Pancreas (tissue), 10 donors: ENCODE results near the gene SUV39H1. TPM values are rescaled to one million over a fixed set of nuclear protein-coding genes. Genes with fewer than 3 reads are reported as not detected.
"Not testable (repeated sequence)": the region's sequence is repeated elsewhere in the genome, so short reads cannot be mapped to it uniquely, and the experiment has no call there.

ENCODE experiments used
- ATAC-seq, 4 donors: fragments of 200-7000 bp; cut with Tn5 transposase; one replicate each; pipeline versions ENCODE4 v1.8.0 to v1.9.1; 2020; ENCODE audit warnings: mild to moderate bottlenecking in 4 of 4, moderate library complexity in 4 of 4
- DNase-seq, 6 donors: peaks; one replicate each; pipeline ENCODE4 v3.0.0-alpha.2; 2020
- FAIRE-seq: peaks from 2 replicates; lab custom pipeline; 2012; peaks lifted over from hg19 to GRCh38; lab: Jason Lieb, UNC
- H3K27ac ChIP-seq, 4 donors: fragments of 200-600 bp; sonication (generic); 1 replicate in 3 of 4; 2 replicates in 1 of 4; pipeline versions ENCODE4 v1.5.0 to v1.8.0; 2020
- H3K27me3 ChIP-seq, 4 donors: fragments of 200-600 bp; one replicate each; pipeline ENCODE4 v1.8.0; 2021
- H3K36me3 ChIP-seq, 3 donors: fragments of 200-600 bp; sonication (generic) in 1 of 3; one replicate each; pipeline versions ENCODE4 v1.5.0 to v1.8.0; 2020 to 2021
- H3K4me1 ChIP-seq, 3 donors: fragments of 200-600 bp; one replicate each; pipeline ENCODE4 v1.8.0; 2021
- H3K4me3 ChIP-seq, 4 donors: fragments of 200-600 bp; sonication (generic) in 2 of 4; one replicate each; pipeline versions ENCODE4 v1.5.0 to v1.8.0; 2020 to 2021
- H3K9me3 ChIP-seq, 4 donors: fragments of 200-600 bp; one replicate each; pipeline ENCODE4 v1.8.0; 2021
- WGBS, 2 donors: extraction: QIAGEN DNeasy Blood & Tissue Kit; methylation state at CpG; one replicate each; pipeline ENCODE4 v1.1.7; 2013; 5-methylcytosine and 5-hydroxymethylcytosine counted together
- intact Hi-C, 3 donors: fragments of 100-400 bp; cut with DNase I; formaldehyde crosslinking; loops; one replicate each; pipeline versions ENCODE4 v1.11.1 to v1.14.2; 2022
- polyA plus RNA-seq, 2 donors: library from polyadenylated mRNA; stranded (reverse); fragments of 200-250 nt; gene quantifications; one replicate each; pipeline ENCODE4 v1.2.3, GENCODE V29; 2013
- total RNA-seq, 6 donors: library from RNA; stranded (reverse); fragmentation: NEBNext Ultra II Directional in 4 of 6; extraction: Animal tissue kit (Norgen Biotek cat#: 25700) in 4 of 6; gene quantifications; one replicate each; pipeline versions ENCODE4 v1.2.1 to v1.2.4, GENCODE V29; 2021 to 2023
- TF ChIP-seq, protein P1 (sequence below), 4 donors: fragments of 200-600 bp; sonication (generic) in 3 of 4; IDR thresholded peaks; one replicate each; pipeline versions ENCODE4 v1.5.0 to v1.8.0; 2021; ENCODE audit warnings: antibody characterized with exemption in 4 of 4
- donor health status: healthy with polysubstance abuse.
- donor health status: DM: no; HTN: no; CAD: no; lungs with moderate emphysema.
- donor health status: DM: no; HTN: no; CAD: no.
- donor health status: control.
- donor health status: control.
- donor health status: Bipolar disorder and iron deficiency.
- donor health status: DM: yes; HTN: yes; CAD: no.
- donor health status: DM: no; HTN: no; CAD: no.
- donor health status: DM: no; HTN: no; CAD: no.
- donor health status: DM: yes; HTN: yes; CAD: no.

The SUV39H1 gene, protein sequence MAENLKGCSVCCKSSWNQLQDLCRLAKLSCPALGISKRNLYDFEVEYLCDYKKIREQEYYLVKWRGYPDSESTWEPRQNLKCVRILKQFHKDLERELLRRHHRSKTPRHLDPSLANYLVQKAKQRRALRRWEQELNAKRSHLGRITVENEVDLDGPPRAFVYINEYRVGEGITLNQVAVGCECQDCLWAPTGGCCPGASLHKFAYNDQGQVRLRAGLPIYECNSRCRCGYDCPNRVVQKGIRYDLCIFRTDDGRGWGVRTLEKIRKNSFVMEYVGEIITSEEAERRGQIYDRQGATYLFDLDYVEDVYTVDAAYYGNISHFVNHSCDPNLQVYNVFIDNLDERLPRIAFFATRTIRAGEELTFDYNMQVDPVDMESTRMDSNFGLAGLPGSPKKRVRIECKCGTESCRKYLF
- 1 to 10 TPM in 5 of 6 donors, under 1 TPM in 1; 0.88 to 2.6 (median 1.7) TPM for total RNA-seq
- polyA plus RNA-seq: 1 to 10 TPM; 1.9 to 2.8 TPM

DNA sequence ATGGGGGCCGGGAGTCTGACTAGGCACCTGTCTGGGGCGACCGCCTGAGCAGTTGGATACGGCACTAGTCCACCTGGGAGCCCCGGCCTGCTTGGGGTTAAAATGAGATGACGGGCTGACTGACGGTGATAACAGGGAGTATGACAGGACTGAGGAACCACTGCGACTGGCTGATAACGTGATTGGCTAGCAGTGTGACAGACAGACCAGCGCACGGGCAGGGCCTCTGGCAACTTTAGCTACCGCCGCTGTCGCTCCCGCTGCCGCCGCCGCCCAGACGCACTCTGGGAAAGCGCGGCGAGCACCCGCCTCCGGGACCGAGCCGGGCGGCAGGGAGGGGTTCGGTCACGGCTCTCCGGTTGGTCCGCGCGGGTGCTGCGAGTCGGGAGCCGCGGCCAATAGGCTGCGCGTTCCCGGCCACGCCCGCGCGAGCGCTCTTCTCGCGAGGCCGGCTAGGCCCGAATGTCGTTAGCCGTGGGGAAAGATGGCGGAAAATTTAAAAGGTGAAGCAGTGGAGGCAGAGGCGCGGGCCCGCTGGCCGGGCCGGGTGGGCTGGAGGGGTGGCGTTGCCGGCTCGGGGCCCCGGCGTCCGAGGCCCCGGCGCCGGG lies at the start of gene SUV39H1:
Gene SUV39H1 (plus strand): TSS at position 434 of the 608 bp plus-strand sequence. CDS start 51 bp downstream, at position 485.
- peaks cover 0 to 8% (median 0%) of the 10 kb centered on the region in 4 donors for H3K27me3 ChIP-seq
- TF ChIP-seq, protein P1, sequence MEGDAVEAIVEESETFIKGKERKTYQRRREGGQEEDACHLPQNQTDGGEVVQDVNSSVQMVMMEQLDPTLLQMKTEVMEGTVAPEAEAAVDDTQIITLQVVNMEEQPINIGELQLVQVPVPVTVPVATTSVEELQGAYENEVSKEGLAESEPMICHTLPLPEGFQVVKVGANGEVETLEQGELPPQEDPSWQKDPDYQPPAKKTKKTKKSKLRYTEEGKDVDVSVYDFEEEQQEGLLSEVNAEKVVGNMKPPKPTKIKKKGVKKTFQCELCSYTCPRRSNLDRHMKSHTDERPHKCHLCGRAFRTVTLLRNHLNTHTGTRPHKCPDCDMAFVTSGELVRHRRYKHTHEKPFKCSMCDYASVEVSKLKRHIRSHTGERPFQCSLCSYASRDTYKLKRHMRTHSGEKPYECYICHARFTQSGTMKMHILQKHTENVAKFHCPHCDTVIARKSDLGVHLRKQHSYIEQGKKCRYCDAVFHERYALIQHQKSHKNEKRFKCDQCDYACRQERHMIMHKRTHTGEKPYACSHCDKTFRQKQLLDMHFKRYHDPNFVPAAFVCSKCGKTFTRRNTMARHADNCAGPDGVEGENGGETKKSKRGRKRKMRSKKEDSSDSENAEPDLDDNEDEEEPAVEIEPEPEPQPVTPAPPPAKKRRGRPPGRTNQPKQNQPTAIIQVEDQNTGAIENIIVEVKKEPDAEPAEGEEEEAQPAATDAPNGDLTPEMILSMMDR (IDR thresholded peaks at IDR 0.05): no peak
- H3K9me3 ChIP-seq: no peaks in the 10 kb centered on the region
- no peaks in the 10 kb centered on the region for H3K36me3 ChIP-seq
- H3K27ac ChIP-seq: peak within 1 kb of the TSS; percentile 23 to 85 (median 77)
- no peak for FAIRE-seq
- WGBS, 2 donors: 0 to 40% methylated on average over 66 of the region's 66 CpGs
- H3K4me1 ChIP-seq: no peaks in the 10 kb centered on the region
- DNase-seq: peak; percentile 84 to 94 (median 88)
- H3K4me3 ChIP-seq: peak within 1 kb of the TSS; percentile 26 to 57 (median 52)
- intact Hi-C loops: no loop called here
- peak; percentile 97 to 99 (median 99) for ATAC-seq

DNA sequence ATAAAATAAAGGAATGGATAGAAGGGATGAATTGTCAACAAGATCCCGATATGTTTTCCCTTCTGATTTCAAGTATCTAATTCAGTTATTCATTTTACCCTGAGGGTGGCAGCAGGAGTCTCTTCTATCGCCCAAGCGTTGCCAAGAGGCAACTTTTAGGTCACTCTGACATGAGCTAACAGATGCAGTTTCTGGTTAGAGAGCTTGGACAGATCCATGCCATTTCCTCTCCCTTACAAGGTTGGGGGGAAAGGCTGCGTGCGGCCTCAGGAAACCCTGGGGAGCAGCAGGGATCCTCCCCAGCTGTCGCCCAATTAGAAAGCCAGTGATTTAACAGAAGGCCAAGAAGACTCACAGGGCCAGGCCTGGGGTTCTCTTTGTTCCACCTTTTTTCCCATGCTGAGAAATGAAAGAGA lies 48.2 kb upstream of the SUV39H1 start:
- DNase-seq: peak in 2 of 6 donors; percentile 4 to 13
- Histone ChIP-seq H3K4me3 (no peak overlapping the region), H3K4me1 (no peaks in the 10 kb centered on the region), H3K27ac (no peak overlapping the region), H3K9me3 (no peaks in the 10 kb centered on the region), H3K36me3 (no peaks in the 10 kb centered on the region), H3K27me3 (peaks cover 0 to 3% (median 0%) of the 10 kb centered on the region in 4 donors)
- 25 to 39% methylated on average over 6 of the region's 6 CpGs for WGBS, 2 donors
- intact Hi-C loops: no loop called here
- TF ChIP-seq, protein P1 (IDR thresholded peaks at IDR 0.05): no peak
- ATAC-seq: peak in 3 of 4 donors; percentile 63 to 73 (median 64)
- FAIRE-seq: peak; percentile 89

DNA sequence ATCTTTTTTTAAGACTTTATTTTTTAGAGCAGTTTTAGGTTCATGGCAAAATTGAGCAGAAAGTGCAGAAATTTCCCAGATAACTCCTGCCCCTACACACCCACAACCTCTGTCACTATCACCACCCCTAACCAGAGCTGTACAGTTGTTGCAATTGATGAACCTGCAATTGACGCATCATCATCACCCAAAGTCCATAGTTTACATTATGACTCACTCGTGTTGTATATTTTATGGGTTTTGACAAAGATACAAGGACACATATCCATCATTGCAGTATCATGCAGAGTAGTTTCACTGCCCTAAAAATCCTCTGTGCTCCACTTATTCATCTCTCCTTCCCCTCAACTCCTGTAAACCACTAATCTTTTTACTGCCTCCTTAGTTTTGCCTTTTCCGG lies 47.4 kb upstream of the SUV39H1 start:
- Histone ChIP-seq H3K4me1 (no peaks in the 10 kb centered on the region), H3K27ac (no peak overlapping the region), H3K27me3 (peaks cover 0 to 3% (median 0%) of the 10 kb centered on the region in 4 donors), H3K4me3 (no peak overlapping the region), H3K9me3 (no peaks in the 10 kb centered on the region), H3K36me3 (no peaks in the 10 kb centered on the region)
- intact Hi-C loops: no loop called here
- TF ChIP-seq, protein P1 (IDR thresholded peaks at IDR 0.05): no peak
- no peak for DNase-seq
- WGBS, 2 donors: 62 to 64% methylated on average over 3 of the region's 3 CpGs
- no peak for ATAC-seq
- no peak for FAIRE-seq

DNA sequence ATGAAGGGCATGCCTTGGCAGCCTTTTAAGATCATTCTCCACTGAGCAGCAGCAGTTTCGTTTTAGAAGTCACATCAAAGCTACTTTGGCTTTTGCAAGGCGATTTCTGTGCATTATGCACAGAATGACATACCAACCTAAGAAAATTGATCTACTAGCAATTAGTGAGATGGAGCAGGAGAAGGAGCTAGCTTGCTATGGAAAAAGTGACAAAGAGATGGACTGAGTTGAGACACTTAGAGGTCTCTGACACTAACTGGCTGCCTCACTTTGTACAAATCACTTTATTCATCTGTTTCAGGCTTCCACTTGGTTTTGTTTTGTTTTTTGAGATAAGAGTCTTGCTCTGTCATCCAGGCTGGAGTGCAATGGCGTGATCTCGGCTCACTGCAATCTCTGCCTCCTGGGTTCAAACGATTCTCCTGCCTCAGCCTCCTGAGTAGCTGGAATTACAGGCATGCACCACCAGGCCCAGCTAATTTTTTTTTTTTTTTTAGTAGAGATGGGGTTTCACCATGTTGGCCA lies 44.4 kb upstream of the SUV39H1 start:
- H3K36me3 ChIP-seq, intact Hi-C loops, H3K9me3 ChIP-seq, H3K4me1 ChIP-seq, DNase-seq, ATAC-seq, H3K27me3 ChIP-seq, FAIRE-seq, H3K4me3 ChIP-seq, H3K27ac ChIP-seq: not testable (repeated sequence)
- 57 to 60% methylated on average over 5 of the region's 5 CpGs for WGBS, 2 donors

DNA sequence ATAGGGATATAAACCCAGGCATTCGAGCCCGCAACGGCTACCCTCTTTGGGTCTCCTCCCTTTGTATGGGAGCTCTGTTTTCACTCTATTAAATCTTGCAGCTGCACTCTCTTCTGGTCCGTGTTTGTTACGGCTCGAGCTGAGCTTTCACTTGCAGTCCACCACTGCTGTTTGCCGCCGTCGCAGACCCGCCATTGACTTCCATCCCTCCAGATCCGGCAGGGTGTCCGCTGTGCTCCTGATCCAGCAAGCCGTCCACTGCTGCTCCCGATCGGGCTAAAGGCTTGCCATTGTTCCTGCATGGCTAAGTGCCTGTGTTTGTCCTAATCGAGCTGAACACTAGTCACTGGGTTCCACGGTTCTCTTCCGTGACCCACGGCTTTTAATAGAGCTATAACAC lies 41.8 kb upstream of the SUV39H1 start:
- 26 to 55% methylated on average over 19 of the region's 19 CpGs for WGBS, 2 donors
- DNase-seq, H3K27ac ChIP-seq, H3K9me3 ChIP-seq, FAIRE-seq, H3K36me3 ChIP-seq, H3K4me1 ChIP-seq, H3K27me3 ChIP-seq, ATAC-seq, intact Hi-C loops: not testable (repeated sequence)
- peak overlapping the region in 1 of 4 donors; percentile 10 for H3K4me3 ChIP-seq

DNA sequence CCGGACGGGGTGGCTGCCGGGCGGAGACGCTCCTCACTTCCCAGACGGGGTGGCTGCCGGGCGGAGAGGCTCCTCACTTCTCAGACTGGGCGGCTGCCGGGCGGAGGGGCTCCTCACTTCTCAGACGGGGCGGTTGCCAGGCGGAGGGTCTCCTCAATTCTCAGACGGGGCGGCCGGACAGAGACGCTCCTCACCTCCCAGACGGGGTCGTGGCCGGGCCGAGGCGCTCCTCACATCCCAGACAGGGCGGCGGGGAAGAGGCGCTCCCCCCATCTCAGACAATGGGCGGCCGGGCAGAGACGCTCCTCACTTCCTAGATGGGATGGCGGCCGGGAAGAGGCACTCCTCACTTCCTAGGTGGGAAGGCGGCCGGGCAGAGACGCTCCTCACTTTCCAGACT lies 36.8 kb upstream of the SUV39H1 start:
- H3K4me3 ChIP-seq, H3K27me3 ChIP-seq, H3K36me3 ChIP-seq, H3K9me3 ChIP-seq, H3K4me1 ChIP-seq, FAIRE-seq, intact Hi-C loops, ATAC-seq, H3K27ac ChIP-seq: not testable (repeated sequence)
- DNase-seq: peak in 1 of 6 donors; percentile 54
- 84 to 91% methylated on average over 19 to 32 of the region's 34 CpGs for WGBS, 2 donors
